Mesendoderm (in vitro differentiated cells): ENCODE results near the gene PWWP2A.

Experiments
- DNase-seq: peaks from one replicate; pipeline ENCODE4 v3.0.0; 2013
- H2AK5ac ChIP-seq: 2 replicates; pipeline ENCODE4 v1.6.1; 2013; ENCODE audit warnings: low read length, inconsistent platforms
- H2BK120ac ChIP-seq: 2 replicates; pipeline ENCODE4 v1.6.1; 2013; ENCODE audit warnings: low read depth, mild to moderate bottlenecking, low read length, moderate library complexity, mixed read lengths
- H2BK15ac ChIP-seq: replicated peaks from 2 replicates; pipeline ENCODE4 v1.6.1; 2013; ENCODE audit warnings: low read depth, mild to moderate bottlenecking, moderate library complexity
- H2BK5ac ChIP-seq: 2 replicates; pipeline ENCODE4 v1.6.1; 2013; ENCODE audit warnings: low read length, inconsistent platforms
- H3K18ac ChIP-seq: 2 replicates; pipeline ENCODE4 v1.6.1; 2013; ENCODE audit warnings: mild to moderate bottlenecking, low read length, mixed read lengths
- H3K23ac ChIP-seq: one replicate; pipeline ENCODE4 v1.6.1; 2013; ENCODE audit warnings: low read length
- H3K27ac ChIP-seq: 2 replicates; pipeline ENCODE4 v1.5.1; 2013; ENCODE audit warnings: low read depth, mild to moderate bottlenecking, inconsistent platforms, low read length, moderate library complexity
- H3K27me3 ChIP-seq: 2 replicates; pipeline ENCODE4 v1.6.1; 2013; ENCODE audit warnings: low read length, control low read depth, mild to moderate bottlenecking, inconsistent platforms; ENCODE audit not compliant: insufficient read depth, poor library complexity
- H3K36me3 ChIP-seq: 2 replicates; pipeline ENCODE4 v1.6.1; 2013; ENCODE audit warnings: low read length, inconsistent platforms; ENCODE audit not compliant: control insufficient read depth, insufficient read depth
- H3K4ac ChIP-seq: one replicate; pipeline ENCODE4 v1.6.1; 2013; ENCODE audit warnings: low read depth, mild to moderate bottlenecking, low read length, moderate library complexity
- H3K4me1 ChIP-seq: 2 replicates; pipeline ENCODE4 v1.6.1; 2013; ENCODE audit warnings: low read depth, low read length, inconsistent platforms; ENCODE audit not compliant: control insufficient read depth
- H3K4me2 ChIP-seq: 2 replicates; pipeline ENCODE4 v1.6.1; 2013; ENCODE audit warnings: low read length
- H3K4me3 ChIP-seq: 2 replicates; pipeline ENCODE4 v1.5.1; 2013; ENCODE audit warnings: mild to moderate bottlenecking, low read length
- H3K56ac ChIP-seq: one replicate; pipeline ENCODE4 v1.6.1; 2013; ENCODE audit warnings: low read length
- H3K79me1 ChIP-seq: 2 replicates; pipeline ENCODE4 v1.6.1; 2013; ENCODE audit warnings: low read length, inconsistent platforms
- H3K79me2 ChIP-seq: 2 replicates; pipeline ENCODE4 v1.6.1; 2013; ENCODE audit warnings: mild to moderate bottlenecking, low read length; ENCODE audit not compliant: control insufficient read depth, insufficient read depth
- H3K9ac ChIP-seq: 2 replicates; pipeline ENCODE4 v1.6.1; 2013; ENCODE audit warnings: low read length, inconsistent platforms
- H4K5ac ChIP-seq: one replicate; pipeline ENCODE4 v1.6.1; 2013; ENCODE audit warnings: low read length
- H4K8ac ChIP-seq: one replicate; pipeline ENCODE4 v1.6.1; 2013; ENCODE audit warnings: low read depth, mild to moderate bottlenecking, control low read depth, low read length, moderate library complexity
- WGBS: extraction: QIAGEN DNeasy Blood & Tissue Kit; methylation state at CpG from one replicate; pipeline ENCODE4 v1.1.7; 2013; ENCODE audit warnings: low lambda C conversion rate, missing lambda C conversion rate; ENCODE audit not compliant: insufficient coverage; ENCODE audit errors: extremely low coverage; 5-methylcytosine and 5-hydroxymethylcytosine counted together

Gene PWWP2A

DNA sequence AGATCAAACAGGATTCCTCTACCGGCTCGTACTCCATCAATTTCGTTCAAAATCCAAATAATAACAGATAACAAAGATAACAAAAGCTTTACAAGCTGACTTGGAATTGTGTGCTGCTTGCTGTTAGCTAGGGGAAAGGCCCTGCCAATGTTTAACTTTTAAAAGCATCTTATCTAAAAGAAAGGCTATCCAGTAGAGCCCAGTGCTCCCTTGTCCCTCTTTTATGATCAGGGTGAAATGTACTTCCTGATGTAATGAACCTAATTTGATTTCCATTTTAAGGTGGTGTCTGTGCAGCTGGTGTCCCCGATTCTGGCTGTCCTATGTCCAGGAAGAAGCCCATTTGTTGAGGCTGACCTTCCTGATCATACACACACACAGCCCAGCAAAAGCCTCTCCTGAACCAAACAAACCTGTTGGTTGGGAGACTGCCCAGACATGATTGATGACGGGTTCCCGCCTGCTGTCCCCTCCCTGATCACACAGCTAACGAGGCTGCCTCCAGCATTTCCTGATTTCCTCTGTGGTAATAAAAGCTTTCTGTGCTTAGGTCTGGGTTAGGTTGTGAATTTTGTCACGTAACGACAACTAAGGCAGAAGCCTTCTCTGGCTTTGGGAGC, 54.1 kb downstream of the PWWP2A start:
- 100% methylated on average over 3 of the region's 9 CpGs for WGBS

DNA sequence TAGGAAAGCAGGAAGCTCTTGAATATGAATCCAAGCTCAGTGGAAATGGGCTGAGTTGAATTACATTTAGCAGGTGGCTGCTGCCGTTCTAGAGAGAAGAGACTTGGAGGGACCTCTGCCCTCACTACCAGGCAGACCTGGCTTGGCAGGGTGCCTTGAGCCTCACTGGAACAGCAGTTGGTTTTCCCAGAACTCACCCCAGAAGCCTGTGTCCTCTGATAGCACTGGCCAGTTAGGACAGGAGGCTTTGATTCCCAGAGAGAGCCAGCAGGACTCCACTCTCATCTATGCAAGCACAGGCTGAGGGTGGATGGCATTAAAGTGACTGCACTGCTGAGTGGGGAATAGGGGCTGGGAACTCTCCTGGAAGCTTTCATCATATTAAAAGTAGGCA, 54.8 kb downstream of the PWWP2A start:
- Histone ChIP-seq H3K4ac (no peak overlapping the region), H3K36me3 (no peaks in the 10 kb centered on the region), H3K27me3 (no peaks in the 10 kb centered on the region), H3K56ac (no peak overlapping the region), H3K4me2 (no peak overlapping the region), H2AK5ac (no peak overlapping the region), H3K18ac (no peak overlapping the region), H2BK120ac (no peak overlapping the region), H4K8ac (no peak overlapping the region), H2BK15ac (no peak overlapping the region), H3K9ac (no peak overlapping the region), H3K4me3 (no peak overlapping the region), H3K23ac (no peak overlapping the region), H3K79me2 (no peaks in the 10 kb centered on the region), H3K79me1 (no peaks in the 10 kb centered on the region), H3K4me1 (no peaks in the 10 kb centered on the region), H2BK5ac (no peak overlapping the region), H3K27ac (no peak overlapping the region), H4K5ac (no peak overlapping the region)
- no peak for DNase-seq
- no CpG with 5 or more reads among the region's 1 CpG for WGBS

More for the DNA sequence above, 54.1 kb downstream of the PWWP2A start:
- Histone ChIP-seq H3K4me1 (no peaks in the 10 kb centered on the region), H3K79me1 (no peaks in the 10 kb centered on the region), H4K5ac (no peak overlapping the region), H3K27me3 (no peaks in the 10 kb centered on the region), H2BK15ac (no peak overlapping the region), H3K27ac (no peak overlapping the region), H3K9ac (no peak overlapping the region), H3K4ac (no peak overlapping the region), H2AK5ac (no peak overlapping the region), H3K4me2 (no peak overlapping the region), H3K23ac (no peak overlapping the region), H3K36me3 (no peaks in the 10 kb centered on the region), H3K56ac (no peak overlapping the region), H3K79me2 (no peaks in the 10 kb centered on the region), H4K8ac (no peak overlapping the region), H2BK5ac (no peak overlapping the region), H2BK120ac (no peak overlapping the region), H3K4me3 (no peak overlapping the region), H3K18ac (no peak overlapping the region)
- DNase-seq: no peak

DNA sequence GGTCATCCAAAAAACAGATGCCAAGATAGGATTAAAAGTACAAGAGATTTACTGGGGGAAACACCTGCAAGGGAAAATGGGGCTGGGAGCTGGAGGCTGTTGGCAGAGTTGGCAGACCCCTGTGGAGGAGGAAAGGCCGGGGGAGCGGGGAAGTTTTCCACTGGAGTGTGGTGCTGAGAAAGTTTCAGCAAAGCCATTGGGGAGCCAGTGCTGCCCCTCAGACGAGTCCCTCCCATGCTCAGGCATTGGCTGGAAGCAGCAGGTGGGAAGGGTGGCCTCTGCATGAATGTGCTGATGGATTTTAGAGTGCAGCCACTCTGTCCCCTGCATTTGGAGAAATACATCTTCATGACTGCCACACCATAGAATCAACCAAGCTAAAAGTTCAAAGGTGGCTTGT, 57.5 kb downstream of the PWWP2A start:
- Histone ChIP-seq H3K27ac (no peak overlapping the region), H3K23ac (no peak overlapping the region), H4K5ac (no peak overlapping the region), H3K4me3 (no peak overlapping the region), H3K36me3 (no peaks in the 10 kb centered on the region), H2BK15ac (no peak overlapping the region), H4K8ac (no peak overlapping the region), H3K79me2 (no peaks in the 10 kb centered on the region), H2AK5ac (no peak overlapping the region), H3K4me1 (no peaks in the 10 kb centered on the region), H3K79me1 (no peaks in the 10 kb centered on the region), H3K56ac (no peak overlapping the region), H3K27me3 (no peaks in the 10 kb centered on the region), H3K9ac (no peak overlapping the region), H3K4ac (no peak overlapping the region), H3K18ac (no peak overlapping the region), H2BK5ac (no peak overlapping the region), H2BK120ac (no peak overlapping the region), H3K4me2 (no peak overlapping the region)
- DNase-seq: no peak
- WGBS: no CpG with 5 or more reads among the region's 3 CpGs

DNA sequence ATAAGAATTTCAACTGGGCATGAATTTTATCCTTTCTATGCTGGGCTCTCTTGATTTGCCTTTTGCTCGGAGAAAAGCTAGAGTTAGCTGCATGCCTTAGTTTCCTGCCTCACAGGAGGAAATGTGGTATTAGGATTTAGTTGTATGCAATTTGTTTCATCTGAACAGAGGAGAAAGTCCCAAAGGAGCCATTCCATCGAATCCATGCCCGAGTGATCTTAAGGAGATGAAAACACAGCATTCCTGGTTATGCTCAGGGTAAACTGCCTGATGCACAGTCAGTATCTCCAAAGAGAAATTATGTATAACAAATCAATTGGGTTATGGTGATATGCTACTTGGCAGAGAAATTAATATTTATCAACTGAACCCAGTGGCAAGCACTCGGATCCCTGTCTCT, 59.2 kb downstream of the PWWP2A start:
- H2BK120ac ChIP-seq: no peak overlapping the region
- H3K4me1 ChIP-seq: no peaks in the 10 kb centered on the region
- no peak overlapping the region for H4K8ac ChIP-seq
- no peak overlapping the region for H3K4ac ChIP-seq
- no peaks in the 10 kb centered on the region for H3K79me2 ChIP-seq
- H3K27ac ChIP-seq: no peak overlapping the region
- no peak overlapping the region for H2BK15ac ChIP-seq
- H3K18ac ChIP-seq: no peak overlapping the region
- no peak overlapping the region for H3K4me3 ChIP-seq
- H2BK5ac ChIP-seq: no peak overlapping the region
- DNase-seq: no peak
- H3K79me1 ChIP-seq: no peaks in the 10 kb centered on the region
- H3K36me3 ChIP-seq: no peaks in the 10 kb centered on the region
- no CpG with 5 or more reads among the region's 4 CpGs for WGBS
- no peak overlapping the region for H4K5ac ChIP-seq
- no peak overlapping the region for H3K4me2 ChIP-seq
- H3K23ac ChIP-seq: no peak overlapping the region
- no peaks in the 10 kb centered on the region for H3K27me3 ChIP-seq
- H3K56ac ChIP-seq: no peak overlapping the region
- no peak overlapping the region for H3K9ac ChIP-seq
- no peak overlapping the region for H2AK5ac ChIP-seq

DNA sequence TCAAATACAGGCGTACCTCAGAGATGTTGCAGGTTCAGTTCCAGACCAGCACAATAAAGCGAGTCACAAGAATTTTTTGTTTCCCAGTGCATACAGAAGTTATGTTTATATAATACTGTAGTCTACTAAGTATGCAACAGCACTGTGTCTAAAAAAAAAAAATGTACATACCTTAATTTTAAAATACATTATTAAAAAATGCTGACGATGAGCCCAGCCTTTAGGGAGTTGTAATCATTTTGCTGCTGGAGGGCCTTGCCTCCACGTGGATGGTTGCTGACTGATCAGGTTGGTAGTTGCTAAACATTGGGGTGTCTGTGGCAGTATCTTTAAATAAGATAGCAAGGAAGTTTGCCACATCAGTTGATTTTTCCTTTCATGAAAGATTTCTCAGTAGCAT, 62.0 kb downstream of the PWWP2A start:
- H3K27me3 ChIP-seq: no peaks in the 10 kb centered on the region
- H3K4ac ChIP-seq: no peak overlapping the region
- H2BK5ac ChIP-seq: no peak overlapping the region
- no peak overlapping the region for H4K5ac ChIP-seq
- H3K4me3 ChIP-seq: no peak overlapping the region
- H2AK5ac ChIP-seq: no peak overlapping the region
- no peak overlapping the region for H3K9ac ChIP-seq
- no peaks in the 10 kb centered on the region for H3K4me1 ChIP-seq
- no peak overlapping the region for H2BK120ac ChIP-seq
- H3K79me1 ChIP-seq: no peaks in the 10 kb centered on the region
- H3K23ac ChIP-seq: no peak overlapping the region
- no CpG with 5 or more reads among the region's 4 CpGs for WGBS
- no peak overlapping the region for H3K4me2 ChIP-seq
- no peak for DNase-seq
- no peak overlapping the region for H3K27ac ChIP-seq
- no peaks in the 10 kb centered on the region for H3K79me2 ChIP-seq
- no peak overlapping the region for H2BK15ac ChIP-seq
- no peaks in the 10 kb centered on the region for H3K36me3 ChIP-seq
- no peak overlapping the region for H3K56ac ChIP-seq
- no peak overlapping the region for H4K8ac ChIP-seq
- H3K18ac ChIP-seq: no peak overlapping the region

DNA sequence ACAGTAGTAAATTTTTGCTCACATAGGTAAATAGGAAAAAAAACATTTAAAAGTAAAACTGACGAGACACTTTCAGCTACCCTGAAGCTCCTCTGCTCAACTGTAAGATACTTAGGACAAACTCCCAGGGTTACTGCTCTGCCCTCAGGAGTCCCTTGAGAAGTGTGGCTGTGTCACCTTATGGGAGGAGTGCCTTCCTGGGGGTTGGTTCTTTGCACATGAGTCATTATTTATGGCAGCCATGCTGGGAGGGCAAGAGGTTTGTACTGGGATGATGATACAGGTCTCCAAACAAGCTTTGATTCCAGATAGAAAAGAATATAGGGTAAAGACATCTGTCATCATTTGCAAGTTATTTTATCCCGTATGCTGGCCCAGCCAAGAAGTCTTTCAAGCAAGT, 64.4 kb downstream of the PWWP2A start:
- no peak overlapping the region for H3K4me3 ChIP-seq
- H3K4me2 ChIP-seq: no peak overlapping the region
- no peaks in the 10 kb centered on the region for H3K79me1 ChIP-seq
- WGBS: no CpG with 5 or more reads among the region's 2 CpGs
- no peak overlapping the region for H2BK15ac ChIP-seq
- DNase-seq: peak; percentile 24
- H3K4ac ChIP-seq: no peak overlapping the region
- no peak overlapping the region for H4K5ac ChIP-seq
- no peak overlapping the region for H3K23ac ChIP-seq
- no peak overlapping the region for H4K8ac ChIP-seq
- H3K9ac ChIP-seq: no peak overlapping the region
- H3K79me2 ChIP-seq: no peaks in the 10 kb centered on the region
- no peak overlapping the region for H3K56ac ChIP-seq
- no peaks in the 10 kb centered on the region for H3K4me1 ChIP-seq
- no peak overlapping the region for H3K18ac ChIP-seq
- no peaks in the 10 kb centered on the region for H3K36me3 ChIP-seq
- no peak overlapping the region for H3K27ac ChIP-seq
- H2BK120ac ChIP-seq: no peak overlapping the region
- no peaks in the 10 kb centered on the region for H3K27me3 ChIP-seq
- no peak overlapping the region for H2BK5ac ChIP-seq
- no peak overlapping the region for H2AK5ac ChIP-seq
